Tibial nerve (tissue), 4 donors: ENCODE measurements around the gene NSMCE3. TPM values are rescaled to one million over a fixed set of nuclear protein-coding genes. Genes with fewer than 3 reads are reported as not detected.

Experiments used
- DNase-seq, 2 donors: peaks; one replicate each; pipeline ENCODE4 v3.0.0-alpha.2; 2019; ENCODE audit warnings: low spot score in 2 of 2
- H3K27ac ChIP-seq, 4 donors: fragments of 200-600 bp; sonication (generic) in 3 of 4; one replicate each; pipeline ENCODE4 v1.5.1; 2017 to 2019; ENCODE audit warnings: mild to moderate bottlenecking in 1 of 4
- H3K27me3 ChIP-seq, 2 donors: fragments of 200-600 bp; sonication (generic) in 1 of 2; one replicate each; pipeline versions ENCODE4 v1.5.1 to v1.6.0; 2017 to 2019
- H3K36me3 ChIP-seq, 3 donors: fragments of 200-600 bp; sonication (generic); one replicate each; pipeline ENCODE4 v1.5.1; 2018 to 2019
- H3K4me1 ChIP-seq, 4 donors: fragments of 200-600 bp; sonication (generic) in 3 of 4; one replicate each; pipeline ENCODE4 v1.5.1; 2017 to 2019
- H3K4me3 ChIP-seq, 4 donors: fragments of 200-600 bp; sonication (generic) in 3 of 4; one replicate each; pipeline ENCODE4 v1.5.1; 2017 to 2019; ENCODE audit warnings: mild to moderate bottlenecking in 1 of 4, moderate library complexity in 1 of 4
- H3K9me3 ChIP-seq, 4 donors: fragments of 200-600 bp; sonication (generic) in 3 of 4; one replicate each; pipeline ENCODE4 v1.5.1; 2017 to 2019
- EP300 ChIP-seq, 2 donors: sonication (generic); formaldehyde crosslinking; IDR thresholded peaks; one replicate each; pipeline ENCODE4 v1.6.1; 2017; ENCODE audit warnings: antibody characterized with exemption in 2 of 2, mild to moderate bottlenecking in 1 of 2
- POLR2A ChIP-seq, 2 donors: fragments of 450-650 bp; IDR thresholded peaks; one replicate each; pipeline ENCODE4 v1.6.1; 2017; ENCODE audit warnings: antibody characterized with exemption in 2 of 2, mild to moderate bottlenecking in 2 of 2, moderate library complexity in 2 of 2
- whole genome bisulfite sequencing, 2 donors: methylation state at CpG; one replicate each; pipeline ENCODE4 v1.1.5; 2018; 5-methylcytosine and 5-hydroxymethylcytosine counted together
- total RNA-seq, 4 donors: library from RNA; depleted of rRNA; stranded (reverse); fragments of >200 nt; gene quantifications; one replicate each; pipeline ENCODE4 v1.1.0, GENCODE V29; 2016
- TF ChIP-seq, protein P1 (sequence below), 5 experiments: fragments of 200-600 bp in 3 of 5; fragments of 450-650 bp in 2 of 5; sonication (generic) in 3 of 5; IDR thresholded peaks; one replicate each; pipeline ENCODE4 v1.5.1; 2016 to 2019; ENCODE audit warnings: antibody characterized with exemption in 5 of 5, mild to moderate bottlenecking in 3 of 5, moderate library complexity in 2 of 5

Gene NSMCE3
- total RNA-seq, 4 donors from 2014 or later = 7.5 to 12.8 (median 10.6) TPM

DNA sequence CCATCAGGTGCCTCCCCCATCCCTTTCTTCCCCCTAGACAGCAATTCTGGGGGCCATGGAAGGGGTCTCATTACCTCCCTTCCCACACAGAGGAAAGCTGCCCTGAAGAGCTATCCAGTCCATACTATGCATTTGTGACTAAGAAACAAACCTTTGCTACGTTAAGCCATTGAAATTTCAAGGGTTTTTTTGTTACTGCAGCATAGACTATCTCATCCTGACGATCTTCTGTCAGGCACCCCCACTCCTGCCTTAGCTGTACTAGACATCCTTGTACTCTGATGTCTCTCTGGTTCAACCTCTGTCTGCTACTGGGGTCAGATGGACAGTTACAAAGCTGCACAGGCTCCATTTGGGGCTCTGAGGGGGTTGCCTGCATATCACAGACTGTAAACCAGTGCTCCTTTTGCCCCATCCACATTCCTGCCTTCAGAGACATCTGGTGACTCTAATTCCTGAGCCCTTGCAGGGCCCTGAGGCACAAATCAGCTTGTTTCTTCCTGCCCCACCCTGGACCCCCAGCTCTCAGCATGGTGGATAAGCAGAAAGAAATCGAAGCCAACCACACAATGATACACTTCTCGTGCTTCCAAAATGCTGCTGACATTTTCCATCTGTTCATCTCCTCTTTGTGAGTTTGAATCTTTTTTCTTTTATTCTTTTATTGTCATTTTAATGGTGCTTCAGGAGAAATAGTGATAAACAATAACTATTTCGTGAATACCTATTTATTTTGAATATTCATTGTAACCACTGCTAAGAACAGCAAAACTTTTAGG, 21.6 kb upstream of the NSMCE3 start:
- 86 to 87% methylated on average over 5 of the region's 5 CpGs for WGBS, 2 donors
- H3K36me3 ChIP-seq = no peaks in the 10 kb centered on the region
- H3K4me1 ChIP-seq = no peaks in the 10 kb centered on the region
- TF ChIP-seq EP300 (IDR thresholded peaks at IDR 0.05) = no peak
- TF ChIP-seq, protein P1, sequence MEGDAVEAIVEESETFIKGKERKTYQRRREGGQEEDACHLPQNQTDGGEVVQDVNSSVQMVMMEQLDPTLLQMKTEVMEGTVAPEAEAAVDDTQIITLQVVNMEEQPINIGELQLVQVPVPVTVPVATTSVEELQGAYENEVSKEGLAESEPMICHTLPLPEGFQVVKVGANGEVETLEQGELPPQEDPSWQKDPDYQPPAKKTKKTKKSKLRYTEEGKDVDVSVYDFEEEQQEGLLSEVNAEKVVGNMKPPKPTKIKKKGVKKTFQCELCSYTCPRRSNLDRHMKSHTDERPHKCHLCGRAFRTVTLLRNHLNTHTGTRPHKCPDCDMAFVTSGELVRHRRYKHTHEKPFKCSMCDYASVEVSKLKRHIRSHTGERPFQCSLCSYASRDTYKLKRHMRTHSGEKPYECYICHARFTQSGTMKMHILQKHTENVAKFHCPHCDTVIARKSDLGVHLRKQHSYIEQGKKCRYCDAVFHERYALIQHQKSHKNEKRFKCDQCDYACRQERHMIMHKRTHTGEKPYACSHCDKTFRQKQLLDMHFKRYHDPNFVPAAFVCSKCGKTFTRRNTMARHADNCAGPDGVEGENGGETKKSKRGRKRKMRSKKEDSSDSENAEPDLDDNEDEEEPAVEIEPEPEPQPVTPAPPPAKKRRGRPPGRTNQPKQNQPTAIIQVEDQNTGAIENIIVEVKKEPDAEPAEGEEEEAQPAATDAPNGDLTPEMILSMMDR (IDR thresholded peaks at IDR 0.05) = no peak
- TF ChIP-seq POLR2A (IDR thresholded peaks at IDR 0.05) = no peak
- H3K27me3 ChIP-seq = no peaks in the 10 kb centered on the region
- no peak overlapping the region for H3K27ac ChIP-seq
- no peak overlapping the region for H3K4me3 ChIP-seq
- no peak for DNase-seq
- peaks cover 0 to 5% (median 0%) of the 10 kb centered on the region in 4 donors for H3K9me3 ChIP-seq

GRCh38 chr15:29289173-29289572, 19.6 kb upstream of the NSMCE3 start:
- DNase-seq = no peak
- Histone ChIP-seq H3K4me1 (no peaks in the 10 kb centered on the region), H3K27me3 (peaks cover 0 to 6% of the 10 kb centered on the region in 2 donors), H3K9me3 (peaks cover 0 to 5% (median 0%) of the 10 kb centered on the region in 4 donors), H3K27ac (no peak overlapping the region), H3K4me3 (no peak overlapping the region), H3K36me3 (no peaks in the 10 kb centered on the region)
- WGBS, 2 donors = 85 to 97% methylated on average over 3 of the region's 3 CpGs
- TF ChIP-seq POLR2A (IDR thresholded peaks at IDR 0.05) = no peak
- TF ChIP-seq EP300 (IDR thresholded peaks at IDR 0.05) = no peak
- TF ChIP-seq, protein P1 (IDR thresholded peaks at IDR 0.05) = no peak

- H3K36me3 ChIP-seq = no peaks in the 10 kb centered on the region
- H3K27ac ChIP-seq = no peak overlapping the region
- no peak for DNase-seq
- no peak overlapping the region for H3K4me3 ChIP-seq
- H3K27me3 ChIP-seq = peaks cover 0 to 6% of the 10 kb centered on the region in 2 donors
- no peaks in the 10 kb centered on the region for H3K9me3 ChIP-seq
- no peak for TF ChIP-seq EP300 (IDR thresholded peaks at IDR 0.05)
- TF ChIP-seq POLR2A (IDR thresholded peaks at IDR 0.05) = no peak
- TF ChIP-seq, protein P1 (IDR thresholded peaks at IDR 0.05) = no peak
- no peaks in the 10 kb centered on the region for H3K4me1 ChIP-seq
These were observed 15.8 kb upstream of the NSMCE3 start for GRCh38 chr15:29285386-29285785.

GRCh38 chr15:29283381-29283780, 13.8 kb upstream of the NSMCE3 start:
- Histone ChIP-seq H3K4me1 (no peaks in the 10 kb centered on the region), H3K4me3 (no peak overlapping the region), H3K9me3 (no peaks in the 10 kb centered on the region), H3K27me3 (peaks cover 0 to 6% of the 10 kb centered on the region in 2 donors), H3K27ac (no peak overlapping the region), H3K36me3 (no peaks in the 10 kb centered on the region)
- 31 to 33% methylated on average over 1 of the region's 1 CpG for WGBS, 2 donors
- TF ChIP-seq, protein P1 (IDR thresholded peaks at IDR 0.05) = no peak
- TF ChIP-seq EP300 (IDR thresholded peaks at IDR 0.05) (no peak), POLR2A (IDR thresholded peaks at IDR 0.05) (no peak)
- DNase-seq = no peak

DNA sequence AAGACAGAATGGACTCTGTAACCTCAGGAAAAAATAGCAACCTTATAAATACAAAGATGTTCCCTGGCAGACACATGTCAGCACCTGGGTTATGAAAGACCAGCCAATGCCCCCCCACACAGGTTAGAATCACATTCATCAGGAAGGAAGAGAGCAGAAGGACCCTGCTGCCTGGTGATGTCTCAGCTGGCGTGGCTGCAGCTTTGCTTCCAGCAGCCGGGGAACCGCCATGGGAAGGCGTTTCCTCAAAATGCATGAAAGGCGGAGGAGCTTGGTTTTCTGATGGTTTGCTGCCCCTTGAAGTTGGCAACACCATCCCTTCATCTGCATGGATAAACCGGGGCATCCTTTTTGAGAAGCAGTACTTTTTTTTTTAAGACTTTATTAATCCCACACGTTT, 10.9 kb upstream of the NSMCE3 start:
- Histone ChIP-seq H3K4me3 (no peak overlapping the region), H3K4me1 (no peaks in the 10 kb centered on the region), H3K9me3 (no peaks in the 10 kb centered on the region), H3K27ac (no peak overlapping the region), H3K27me3 (peaks cover 0 to 6% of the 10 kb centered on the region in 2 donors), H3K36me3 (no peaks in the 10 kb centered on the region)
- 65 to 78% methylated on average over 7 of the region's 7 CpGs for WGBS, 2 donors
- DNase-seq = no peak
- TF ChIP-seq, protein P1 (IDR thresholded peaks at IDR 0.05) = no peak
- TF ChIP-seq POLR2A (IDR thresholded peaks at IDR 0.05) (no peak), EP300 (IDR thresholded peaks at IDR 0.05) (no peak)
